ENCODE data around the gene QKI.

- TF ChIP-seq SMC3 (IDR thresholded peaks at IDR 0.05; ENCODE audit: borderline replicate concordance, low read length), result no peak
- TF ChIP-seq CTCF (IDR thresholded peaks at IDR 0.05 in 2 of 3, conservative IDR thresholded peaks at IDR 0.05 in 1 of 3; ENCODE audit: control insufficient read depth in 2 of 3, extremely low read depth in 1 of 3, insufficient read depth in 1 of 3, low read depth in 3 of 3, low read length in 3 of 3), result no peak
- TF ChIP-seq EZH2 (IDR thresholded peaks at IDR 0.05; ENCODE audit: borderline replicate concordance, control insufficient read depth, low read depth, low read length), result no peak
- TF ChIP-seq CHD2 (IDR thresholded peaks at IDR 0.05; ENCODE audit: borderline replicate concordance, low read depth, low read length), result no peak
- no peak for TF ChIP-seq EGR1 (IDR thresholded peaks at IDR 0.05; ENCODE audit: borderline replicate concordance in 1 of 2, low read depth in 2 of 2, low read length in 2 of 2)
- TF ChIP-seq TBL1XR1 (IDR thresholded peaks at IDR 0.05; ENCODE audit: low read depth, low read length), result no peak
Measured at GRCh38 chr6:163398115-163398514, 16.4 kb upstream of the QKI start.
